Small intestine (tissue), 7 donors: ENCODE results near the gene RAVER1. TPM values are rescaled to one million over a fixed set of nuclear protein-coding genes. Genes with fewer than 3 reads are reported as not detected.

ENCODE experiments used
- DNase-seq, 2 donors: peaks; one replicate each; pipeline versions ENCODE4 v3.0.0 to v3.0.0-alpha.2; 2013
- FAIRE-seq: peaks from 2 replicates; lab custom pipeline; 2012; peaks lifted over from hg19 to GRCh38; lab: Jason Lieb, UNC
- H3K27ac ChIP-seq, 3 donors: one replicate each; pipeline ENCODE4 v1.5.1; 2013; ENCODE audit warnings: low read length in 2 of 3, mild to moderate bottlenecking in 2 of 3, control low read depth in 1 of 3, inconsistent platforms in 1 of 3, low read depth in 1 of 3, moderate library complexity in 1 of 3
- H3K27me3 ChIP-seq, 3 donors: one replicate each; pipeline ENCODE4 v1.6.1; 2013; ENCODE audit warnings: low read length in 3 of 3, inconsistent platforms in 1 of 3; ENCODE audit not compliant: control insufficient read depth in 3 of 3, insufficient read depth in 3 of 3
- H3K36me3 ChIP-seq, 3 donors: one replicate each; pipeline ENCODE4 v1.6.1; 2013; ENCODE audit warnings: low read length in 3 of 3, inconsistent platforms in 1 of 3, low read depth in 1 of 3, mild to moderate bottlenecking in 1 of 3, moderate library complexity in 1 of 3; ENCODE audit not compliant: control insufficient read depth in 3 of 3, insufficient read depth in 2 of 3
- H3K4me1 ChIP-seq, 3 donors: one replicate each; pipeline ENCODE4 v1.6.1; 2013; ENCODE audit warnings: low read length in 2 of 3, inconsistent platforms in 1 of 3, low read depth in 1 of 3, mild to moderate bottlenecking in 1 of 3, moderate library complexity in 1 of 3; ENCODE audit not compliant: control insufficient read depth in 3 of 3, insufficient read depth in 2 of 3
- H3K4me3 ChIP-seq, 3 donors: one replicate each; pipeline ENCODE4 v1.5.1; 2013; ENCODE audit warnings: low read length in 3 of 3, control low read depth in 1 of 3, inconsistent platforms in 1 of 3, low read depth in 1 of 3, mild to moderate bottlenecking in 1 of 3, moderate library complexity in 1 of 3
- H3K9me3 ChIP-seq, 2 donors: one replicate each; pipeline ENCODE4 v1.6.1; 2013; ENCODE audit warnings: low read depth in 1 of 2, low read length in 1 of 2; ENCODE audit not compliant: control insufficient read depth in 2 of 2, insufficient read depth in 1 of 2
- WGBS, 3 donors: extraction: QIAGEN DNeasy Blood & Tissue Kit; methylation state at CpG; one replicate each; pipeline ENCODE4 v1.1.7; 2013; 5-methylcytosine and 5-hydroxymethylcytosine counted together
- polyA plus RNA-seq, 4 donors: library from polyadenylated mRNA; stranded (reverse) in 3 of 4; unstranded in 1 of 4; fragments of 200-250 nt in 3 of 4; fragments of 120-200 nt in 1 of 4; gene quantifications; one replicate each; pipeline versions ENCODE4 v1.2.1 to v1.2.3, GENCODE V29; 2013
- donor health status: healthy with polysubstance abuse.
- donor health status: control.
- donor health status: control.
- donor health status: Bipolar disorder and iron deficiency.
- donor health status: healthy.

RAVER1 gene
- polyA plus RNA-seq, 4 donors = 14.1 to 50.0 (median 21.1) TPM

DNA sequence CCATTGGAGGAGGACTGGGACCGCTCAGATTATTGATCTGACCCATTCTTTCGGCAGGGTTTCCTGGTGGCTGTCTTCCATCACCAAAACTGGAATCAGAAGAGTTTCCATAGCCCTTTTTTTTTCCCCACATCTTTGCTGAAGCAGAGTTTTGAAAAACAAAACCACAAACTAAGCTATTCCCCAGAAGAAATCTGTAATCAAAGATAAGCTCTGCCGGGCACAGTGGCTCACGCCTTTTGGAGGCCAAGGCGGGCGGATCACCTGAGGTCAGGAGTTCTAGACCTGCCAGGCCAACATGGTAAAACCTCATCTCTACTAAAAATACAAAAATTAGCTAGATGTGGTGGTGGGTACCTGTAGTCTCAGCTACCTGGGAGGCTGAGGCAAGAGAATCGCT is 66.6 kb downstream of the RAVER1 start:
- FAIRE-seq (no peak), DNase-seq (no peak)
- WGBS, 3 donors = 69 to 83% (median 80%) methylated on average over 7 of the region's 7 CpGs
- peaks cover 0 to 17% (median 0%) of the 10 kb centered on the region in 3 donors for H3K4me1 ChIP-seq
- no peaks in the 10 kb centered on the region for H3K9me3 ChIP-seq
- no peak overlapping the region for H3K27ac ChIP-seq
- no peaks in the 10 kb centered on the region for H3K36me3 ChIP-seq
- no peak overlapping the region for H3K4me3 ChIP-seq
- peaks cover 0 to 22% (median 0%) of the 10 kb centered on the region in 3 donors for H3K27me3 ChIP-seq

Other genes with a start within 250 kb of the RAVER1 start
- 10 to 100 TPM; 32.5 to 60.8 (median 37.0) TPM for gene SHFL, start 247.2 kb downstream of the RAVER1 start, polyA plus RNA-seq
- 1 to 10 TPM in 1 of 4 donors, under 1 TPM in 3; 0.45 to 8.7 (median 0.63) TPM for gene ANGPTL6, start 230.9 kb downstream of the RAVER1 start, polyA plus RNA-seq
- gene PPAN, start 227.2 kb downstream of the RAVER1 start, polyA plus RNA-seq = 10 to 100 TPM; 26.2 to 48.3 (median 35.3) TPM
- gene P2RY11, start 221.8 kb downstream of the RAVER1 start, polyA plus RNA-seq = 10 to 100 TPM in 2 of 4 donors, 1 to 10 TPM in 2; 3.8 to 14.6 (median 9.9) TPM
- 100 to 1,000 TPM; 138 to 218 (median 213) TPM for gene EIF3G, start 213.6 kb downstream of the RAVER1 start, polyA plus RNA-seq
- 10 to 100 TPM in 3 of 4 donors, 1 to 10 TPM in 1; 10.0 to 44.8 (median 22.9) TPM for gene DNMT1, start 138.6 kb downstream of the RAVER1 start, polyA plus RNA-seq
- gene S1PR2, start 102.2 kb downstream of the RAVER1 start, polyA plus RNA-seq = 1 to 10 TPM in 2 of 4 donors, under 1 TPM in 1, not detected in 1; 0.81 to 4.3 (median 3.2) TPM
- 10 to 100 TPM; 35.0 to 85.8 (median 48.0) TPM for gene MRPL4, start 81.3 kb downstream of the RAVER1 start, polyA plus RNA-seq
- 10 to 100 TPM in 2 of 4 donors, 1 to 10 TPM in 2; 1.6 to 18.2 (median 11.5) TPM for gene ICAM1, start 62.4 kb downstream of the RAVER1 start, polyA plus RNA-seq
- gene ICAM4, start 46.6 kb downstream of the RAVER1 start, polyA plus RNA-seq = 1 to 10 TPM in 1 of 4 donors, under 1 TPM in 2, not detected in 1; 0.54 to 2.1 (median 0.58) TPM
- under 1 TPM in 3 of 4 donors, not detected in 1; 0.10 to 0.54 (median 0.52) TPM for gene ICAM5, start 43.6 kb downstream of the RAVER1 start, polyA plus RNA-seq
- 1 to 10 TPM; 5.8 to 9.5 (median 7.7) TPM for gene ZGLP1, start 23.7 kb downstream of the RAVER1 start, polyA plus RNA-seq
- 10 to 100 TPM; 15.1 to 22.9 (median 18.0) TPM for gene FDX2, start 17.5 kb downstream of the RAVER1 start, polyA plus RNA-seq
- 10 to 100 TPM in 3 of 4 donors, 1 to 10 TPM in 1; 8.3 to 23.8 (median 16.0) TPM for gene ICAM3, start 6.1 kb upstream of the RAVER1 start, polyA plus RNA-seq
- gene TYK2, start 47.0 kb upstream of the RAVER1 start, polyA plus RNA-seq = 100 to 1,000 TPM in 3 of 4 donors, 10 to 100 TPM in 1; 81.8 to 162 (median 124) TPM
- gene CDC37, start 70.0 kb upstream of the RAVER1 start, polyA plus RNA-seq = 100 to 1,000 TPM; 128 to 202 (median 147) TPM
- gene PDE4A, start 87.0 kb upstream of the RAVER1 start, polyA plus RNA-seq = 1 to 10 TPM in 3 of 4 donors, under 1 TPM in 1; 0.67 to 3.5 (median 2.0) TPM
- gene KEAP1, start 169.8 kb upstream of the RAVER1 start, polyA plus RNA-seq = 10 to 100 TPM; 35.1 to 73.8 (median 56.4) TPM
- gene S1PR5, start 183.9 kb upstream of the RAVER1 start, polyA plus RNA-seq = under 1 TPM in 2 of 4 donors, not detected in 2; 0.09 to 0.89 TPM
- gene ATG4D, start 210.4 kb upstream of the RAVER1 start, polyA plus RNA-seq = 100 to 1,000 TPM in 2 of 4 donors, 10 to 100 TPM in 2; 24.0 to 181 (median 105) TPM
- 10 to 100 TPM; 14.8 to 21.2 (median 18.1) TPM for gene KRI1, start 232.5 kb upstream of the RAVER1 start, polyA plus RNA-seq
- gene CDKN2D, start 235.4 kb upstream of the RAVER1 start, polyA plus RNA-seq = 10 to 100 TPM in 3 of 4 donors, 1 to 10 TPM in 1; 4.4 to 19.0 (median 14.2) TPM